ENCODE data around the gene DNASE1L2. TPM values are rescaled to one million over a fixed set of nuclear protein-coding genes. Genes with fewer than 3 reads are reported as not detected.
A peak's percentile ranks its signal among the peaks of the same experiment; 100 is the strongest.

The DNASE1L2 gene
- total and polyA plus RNA-seq, 2 of the 8 experiments (the other 6 are each of a cell fraction or from before 2014, with no cell fraction given) = 0.35 to 0.97 TPM

DNA sequence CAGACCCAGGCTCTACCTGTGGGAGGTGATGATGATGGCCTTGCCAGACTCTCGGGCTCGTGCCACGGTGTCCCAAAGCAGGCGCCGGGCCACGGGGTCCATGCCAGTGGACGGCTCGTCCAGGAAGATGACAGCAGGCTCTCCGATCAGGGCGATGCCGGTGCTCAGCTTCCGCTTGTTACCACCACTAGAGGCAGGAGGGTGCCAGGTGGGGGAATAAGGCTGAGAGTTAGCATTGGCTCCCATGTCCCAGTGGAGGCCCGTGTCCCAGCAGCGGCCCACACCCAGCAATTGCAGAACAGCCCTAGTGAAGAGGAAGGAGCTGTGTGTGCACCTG is 42.0 kb downstream of the DNASE1L2 start:
- Histone ChIP-seq H3K36me3 (ENCODE audit: control insufficient read depth in 2 of 4, insufficient read depth in 4 of 4, low read length in 3 of 4) (no peaks in the 10 kb centered on the region), H3K4ac (replicated peaks; ENCODE audit: insufficient read length, low read depth, low read length) (no peak overlapping the region), H2BK120ac (replicated peaks; ENCODE audit: low read depth, low read length) (no peak overlapping the region), H3K23ac (ENCODE audit: insufficient read length) (no peak overlapping the region), H2BK5ac (ENCODE audit: low read depth, low read length) (0 out of 2 replicates have a peak overlapping the region, but pooled peaks have one; percentile 8), H3K9me3 (ENCODE audit: insufficient read depth in 2 of 2, low read depth in 1 of 2, low read length in 1 of 2) (no peaks in the 10 kb centered on the region), H4K5ac (ENCODE audit: insufficient read length, low read depth, low read length) (no peak overlapping the region), H3K4me2 (ENCODE audit: insufficient read depth in 1 of 2, low read depth in 2 of 2, low read length in 2 of 2) (no peak overlapping the region), H2BK15ac (ENCODE audit: low read length) (no peak overlapping the region), H2BK12ac (ENCODE audit: low read depth, low read length) (no peak overlapping the region), H3K23me2 (ENCODE audit: low read depth, low read length) (no peaks in the 10 kb centered on the region), H2AFZ (ENCODE audit: low read length) (no peak overlapping the region), H3K4me1 (replicated peaks in 1 of 4; ENCODE audit: control insufficient read depth in 3 of 4, insufficient read depth in 4 of 4, low read length in 3 of 4) (no peaks in the 10 kb centered on the region; a peak in 1 of 7 replicates), H3K79me1 (ENCODE audit: low read depth, low read length) (no peaks in the 10 kb centered on the region), H3K27me3 (replicated peaks in 1 of 4; ENCODE audit: control insufficient read depth in 3 of 4, extremely low read depth in 1 of 4, insufficient read depth in 3 of 4, low read length in 3 of 4) (no peaks in the 10 kb centered on the region), H3K9ac (replicated peaks in 1 of 4; ENCODE audit: extremely low read depth in 1 of 4, low read depth in 3 of 4, low read length in 3 of 4) (no peak overlapping the region), H3K79me2 (ENCODE audit: control insufficient read depth in 1 of 2, insufficient read depth in 2 of 2, low read length in 2 of 2) (no peaks in the 10 kb centered on the region), H3K14ac (ENCODE audit: insufficient read length) (no peak overlapping the region), H3K18ac (ENCODE audit: extremely low read depth, low read length) (no peak overlapping the region), H3K27ac (ENCODE audit: low read depth, low read length) (no peak overlapping the region), H3K56ac (replicated peaks; ENCODE audit: insufficient read length, low read depth, low read length) (no peak overlapping the region), H2AK5ac (ENCODE audit: low read depth, low read length) (no peak overlapping the region), H4K20me1 (replicated peaks in 1 of 2; ENCODE audit: control insufficient read depth in 1 of 2, insufficient read depth in 2 of 2, low read length in 2 of 2) (peaks cover 3 to 5% of the 10 kb centered on the region in 2 experiments), H4K8ac (ENCODE audit: extremely low read depth, insufficient read depth, low read length) (peak overlapping the region; percentile 35; the same call in 1 of the 2 replicates), H2BK20ac (ENCODE audit: low read length) (no peak overlapping the region), H3K4me3 (ENCODE audit: extremely low read depth in 1 of 4, insufficient read depth in 2 of 4, low read depth in 3 of 4, low read length in 4 of 4) (no peak overlapping the region), H4K91ac (replicated peaks; ENCODE audit: insufficient read length, low read length) (no peak overlapping the region)
- CTCF ChIA-PET (ENCODE audit: partially characterized antibody) = interaction anchor here (0.6 to 4.8 kb wide), 15 partner anchors 8 to 223 kb away, joined by 3 to 30 read pairs (median 3); no protein-coding TSS in a partner anchor
- FAIRE-seq (no peak), DNase-seq (ENCODE audit: low read depth in 1 of 2, low spot score in 2 of 2) (no peak)
- WGBS, 2 experiments (ENCODE audit: extremely low coverage in 1 of 2, insufficient coverage in 1 of 2, insufficient read length in 1 of 2, insufficient replicate concordance in 2 of 2, low coverage in 1 of 2, low lambda C conversion rate in 2 of 2, missing lambda C conversion rate in 1 of 2) = 88% methylated on average over 13 of the region's 14 CpGs; no CpG with 5 or more reads in 1 of the 2 experiments
- POLR2A ChIA-PET (ENCODE audit: partially characterized antibody) = interaction anchor here (0.6 to 3.6 kb wide), 11 partner anchors 8 to 325 kb away, joined by 3 to 29 read pairs (median 4); partner anchors contain the start of genes ECI1 and TRAF7
- TF ChIP-seq, protein P1, sequence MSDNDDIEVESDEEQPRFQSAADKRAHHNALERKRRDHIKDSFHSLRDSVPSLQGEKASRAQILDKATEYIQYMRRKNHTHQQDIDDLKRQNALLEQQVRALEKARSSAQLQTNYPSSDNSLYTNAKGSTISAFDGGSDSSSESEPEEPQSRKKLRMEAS (IDR thresholded peaks at IDR 0.05) = no peak
- TF ChIP-seq NANOG (IDR thresholded peaks at IDR 0.05; ENCODE audit: insufficient read depth, low read depth, low read length, poor library complexity, severe bottlenecking) = no peak
- no peak for TF ChIP-seq EGR1 (IDR thresholded peaks at IDR 0.05; ENCODE audit: borderline replicate concordance, low read depth, low read length)
- TF ChIP-seq GABPA (IDR thresholded peaks at IDR 0.05; ENCODE audit: borderline replicate concordance, insufficient read depth, low read length) = peak; percentile 54; the same call in 1 of the 2 replicates
- TF ChIP-seq E2F6 (IDR thresholded peaks at IDR 0.05) = no peak
- no peak for TF ChIP-seq BACH1 (IDR thresholded peaks at IDR 0.05; ENCODE audit: low read length)
- TF ChIP-seq CREB1 (IDR thresholded peaks at IDR 0.05) = no peak
- TF ChIP-seq BCL11A (IDR thresholded peaks at IDR 0.05; ENCODE audit: low read depth in 2 of 2, low read length in 2 of 2) = no peak
- TF ChIP-seq RAD21 (IDR thresholded peaks at IDR 0.05 in 1 of 2, conservative IDR thresholded peaks at IDR 0.05 in 1 of 2; ENCODE audit: low read depth in 2 of 2, low read length in 2 of 2) = peak; percentile 38 to 48
- TF ChIP-seq RXRA (IDR thresholded peaks at IDR 0.05; ENCODE audit: insufficient read depth, low read depth, low read length) = no peak

All from H1 (cell line).